Endothelial cell of umbilical vein (primary cell): ENCODE measurements around the gene SEC22A. TPM values are rescaled to one million over a fixed set of nuclear protein-coding genes. Genes with fewer than 3 reads are reported as not detected.

ENCODE experiments used
- BruUV-seq: library from RNA; stranded (reverse); fragments of 400-500 nt; replicated peaks from 2 replicates; lab custom pipeline; 2021; lab: Mats Ljungman, UMichigan
- CTCF ChIA-PET: fragments of 300-600, 350-600 bp; sonication (Branson Sonifier 250); formaldehyde crosslinking; loops from one replicate; lab custom pipeline; 2021; ENCODE audit warnings: antibody characterized with exemption, inconsistent platforms; lab: Charles Lee
- POLR2A ChIA-PET: fragments of 300-600, 350-600 bp; sonication (Branson Sonifier 250); formaldehyde crosslinking; loops from one replicate; lab custom pipeline; 2021; ENCODE audit warnings: antibody characterized with exemption, inconsistent platforms; lab: Charles Lee
- DNase-seq: peaks from one replicate; pipeline ENCODE4 v3.0.0-alpha.2; 2011; ENCODE audit warnings: low read depth, low spot score
- FAIRE-seq: peaks from 2 replicates; lab custom pipeline; 2011; peaks lifted over from hg19 to GRCh38; lab: Jason Lieb, UNC
- H2AFZ ChIP-seq: 2 replicates; pipeline ENCODE4 v1.6.0; 2012; ENCODE audit warnings: low read depth, low read length, control low read depth, inconsistent platforms
- H3K27ac ChIP-seq: 2 replicates; pipeline ENCODE4 v1.5.1; 2011; ENCODE audit warnings: low read depth, mild to moderate bottlenecking, control low read depth, low read length, moderate library complexity; ENCODE audit not compliant: insufficient read depth
- H3K27me3 ChIP-seq, 2 experiments: 2 replicates each; pipeline versions ENCODE4 v1.6.0 to v1.6.1; 2011; ENCODE audit warnings: low read length in 2 of 2, mixed read lengths in 1 of 2; ENCODE audit not compliant: control insufficient read depth in 2 of 2, insufficient read depth in 2 of 2
- H3K36me3 ChIP-seq, 2 experiments: 2 replicates in 1 of 2; 3 replicates in 1 of 2; pipeline ENCODE4 v1.5.1; 2011; ENCODE audit warnings: low read length in 2 of 2, mild to moderate bottlenecking in 1 of 2, moderate library complexity in 1 of 2; ENCODE audit not compliant: control insufficient read depth in 2 of 2, insufficient read depth in 2 of 2; ENCODE audit errors: extremely low read depth in 1 of 2
- H3K4me1 ChIP-seq: 3 replicates; pipeline ENCODE4 v1.5.1; 2011; ENCODE audit warnings: mild to moderate bottlenecking, low read length; ENCODE audit not compliant: control insufficient read depth, insufficient read depth; ENCODE audit errors: extremely low read depth
- H3K4me2 ChIP-seq: 2 replicates; pipeline ENCODE4 v1.6.1; 2011; ENCODE audit warnings: low read length, control low read depth, mixed read lengths; ENCODE audit not compliant: insufficient read depth
- H3K4me3 ChIP-seq, 3 experiments: fragments of 200-600 bp in 1 of 3; sonication (generic), shearing (Covaris generic) in 1 of 3; replicated peaks in 1 of 3; 2 replicates each; pipeline ENCODE4 v1.5.1; 2011 to 2016; ENCODE audit warnings: control low read depth in 3 of 3, low read length in 3 of 3, mild to moderate bottlenecking in 2 of 3, inconsistent platforms in 1 of 3, low read depth in 1 of 3, moderate library complexity in 1 of 3; ENCODE audit not compliant: insufficient read depth in 1 of 3
- H3K79me2 ChIP-seq: 2 replicates; pipeline ENCODE4 v1.6.0; 2012; ENCODE audit warnings: low read length, inconsistent platforms; ENCODE audit not compliant: control insufficient read depth, insufficient read depth
- H3K9ac ChIP-seq: replicated peaks from 2 replicates; pipeline ENCODE3; 2011; ENCODE audit warnings: low read length, control low read depth; ENCODE audit not compliant: insufficient read depth; ENCODE audit errors: extremely low read depth
- H3K9me1 ChIP-seq: replicated peaks from 3 replicates; pipeline ENCODE4 v1.6.0; 2011; ENCODE audit warnings: mild to moderate bottlenecking, low read length; ENCODE audit not compliant: control insufficient read depth, insufficient read depth; ENCODE audit errors: extremely low read depth
- H3K9me3 ChIP-seq: replicated peaks from 2 replicates; pipeline ENCODE4 v1.5.1; 2012; ENCODE audit warnings: low read length, inconsistent platforms; ENCODE audit not compliant: control insufficient read depth, insufficient read depth
- H4K20me1 ChIP-seq: replicated peaks from 2 replicates; pipeline ENCODE3; 2011; ENCODE audit warnings: mild to moderate bottlenecking, low read length; ENCODE audit not compliant: control insufficient read depth, insufficient read depth; ENCODE audit errors: extremely low read depth
- CTCF ChIP-seq, 2 donors: IDR thresholded peaks; 1 replicate in 1 of 2; 2 replicates in 1 of 2; pipeline ENCODE4 v1.5.1; 2011; ENCODE audit warnings: low read length in 2 of 2, mild to moderate bottlenecking in 2 of 2, moderate library complexity in 2 of 2, control low read depth in 1 of 2, inconsistent platforms in 1 of 2, low read depth in 1 of 2; ENCODE audit not compliant: insufficient read depth in 1 of 2; ENCODE audit errors: extremely low read depth in 1 of 2
- EZH2 ChIP-seq: IDR thresholded peaks from 2 replicates; pipeline ENCODE4 v1.6.1; 2012; ENCODE audit warnings: borderline replicate concordance, low read depth, mild to moderate bottlenecking, moderate library complexity, low read length, inconsistent platforms; ENCODE audit not compliant: severe bottlenecking
- FOS ChIP-seq: IDR thresholded peaks from 2 replicates; pipeline ENCODE4 v1.6.1; 2011; ENCODE audit warnings: mild to moderate bottlenecking, low read length, moderate library complexity, borderline replicate concordance; ENCODE audit not compliant: insufficient read depth
- GATA2 ChIP-seq: IDR thresholded peaks from 2 replicates; pipeline ENCODE4 v1.7.0; 2011; ENCODE audit warnings: low read depth, mild to moderate bottlenecking, moderate library complexity, mixed read lengths, low read length; ENCODE audit not compliant: insufficient read length, insufficient read depth
- JUN ChIP-seq: IDR thresholded peaks from 2 replicates; pipeline ENCODE4 v1.6.1; 2011; ENCODE audit warnings: borderline replicate concordance, low read depth; ENCODE audit not compliant: insufficient read length, insufficient read depth
- MAX ChIP-seq: IDR thresholded peaks from 2 replicates; pipeline ENCODE4 v1.6.1; 2011; ENCODE audit not compliant: insufficient read depth, insufficient read length
- MYC ChIP-seq: IDR thresholded peaks from one replicate; pipeline ENCODE4 v1.6.1; 2011; ENCODE audit warnings: mild to moderate bottlenecking, low read depth, low read length
- POLR2A ChIP-seq: IDR thresholded peaks from 2 replicates; pipeline ENCODE4 v1.6.1; 2012; ENCODE audit warnings: low read depth, mild to moderate bottlenecking, control low read depth, low read length
- POLR2AphosphoS5 ChIP-seq: IDR thresholded peaks from 2 replicates; pipeline ENCODE4 v1.6.1; 2012; ENCODE audit warnings: low read depth, mild to moderate bottlenecking, control low read depth, low read length, moderate library complexity; ENCODE audit not compliant: insufficient read depth
- dilution Hi-C: fragments of 300-500 bp; cut with MboI; formaldehyde crosslinking; loops from one replicate; pipeline ENCODE4 v1.15.0; 2019; ENCODE audit warnings: low sequenced_read_pairs; ENCODE audit not compliant: extremely low pct_ligation_motif_present
- intact Hi-C: fragments of 100-400 bp; cut with micrococcal nuclease; formaldehyde crosslinking; loops from one replicate; pipeline ENCODE4 v1.10.0; 2022
- polyA plus RNA-seq, 4 experiments: library from polyadenylated mRNA; depleted of rRNA in 3 of 4; stranded (reverse) in 3 of 4; unstranded in 1 of 4; fragments of >200 nt; gene quantifications; 2 replicates each; pipeline versions ENCODE4 v1.2.1 to v1.2.3, GENCODE V29; 2011 to 2012; ENCODE audit warnings: missing spikeins in 1 of 4
- total RNA-seq: library from RNA; stranded (reverse); gene quantifications from 2 replicates; pipeline ENCODE4 v1.2.3, GENCODE V29; 2021

Gene SEC22A
- total and polyA plus RNA-seq, 2 donors (not counting 3 experiments of a cell fraction or from before 2014, with no cell fraction given) = 20.1 to 26.8 TPM

- no peaks in the 10 kb centered on the region for H3K36me3 ChIP-seq
- no peak for TF ChIP-seq CTCF (IDR thresholded peaks at IDR 0.05; ENCODE audit: extremely low read depth in 1 of 2, insufficient read depth in 1 of 2, low read depth in 1 of 2, low read length in 2 of 2)
- TF ChIP-seq EZH2 = no peak
- no peak for TF ChIP-seq JUN
- TF ChIP-seq MAX = no peak
- no peaks in the 10 kb centered on the region for H4K20me1 ChIP-seq
- DNase-seq (no peak), FAIRE-seq (no peak)
- CTCF ChIA-PET = interaction anchor here (0.6 to 1.9 kb wide), 2 partner anchors 10 to 17 kb away, joined by 3 to 5 read pairs; no protein-coding TSS in a partner anchor
- H3K27me3 ChIP-seq = no peaks in the 10 kb centered on the region
- H3K9me1 ChIP-seq = no peaks in the 10 kb centered on the region
- dilution Hi-C loops (no loop called here), intact Hi-C loops (loop anchor here (2.0 to 5.0 kb wide), 3 partner anchors 134 to 406 kb away; partner anchors contain the start of genes PDIA5 and SLC49A4)
- peak overlapping the region; percentile 92 for H3K4me2 ChIP-seq
- H3K9me3 ChIP-seq = no peaks in the 10 kb centered on the region
- no peak overlapping the region for H3K27ac ChIP-seq
- POLR2A ChIA-PET = no interaction called here
- H3K79me2 ChIP-seq = peaks cover 24% of the 10 kb centered on the region
- no TSS peak for BruUV-seq
- H2AFZ ChIP-seq = peak overlapping the region; percentile 97
- peaks cover 11% of the 10 kb centered on the region for H3K4me1 ChIP-seq
- H3K9ac ChIP-seq = peak overlapping the region; percentile 43
- H3K4me3 ChIP-seq = peak overlapping the region; percentile 67 to 93 (median 80)
Observed at GRCh38 chr3:123201223-123201556, 553 bp upstream of the SEC22A start.

DNA sequence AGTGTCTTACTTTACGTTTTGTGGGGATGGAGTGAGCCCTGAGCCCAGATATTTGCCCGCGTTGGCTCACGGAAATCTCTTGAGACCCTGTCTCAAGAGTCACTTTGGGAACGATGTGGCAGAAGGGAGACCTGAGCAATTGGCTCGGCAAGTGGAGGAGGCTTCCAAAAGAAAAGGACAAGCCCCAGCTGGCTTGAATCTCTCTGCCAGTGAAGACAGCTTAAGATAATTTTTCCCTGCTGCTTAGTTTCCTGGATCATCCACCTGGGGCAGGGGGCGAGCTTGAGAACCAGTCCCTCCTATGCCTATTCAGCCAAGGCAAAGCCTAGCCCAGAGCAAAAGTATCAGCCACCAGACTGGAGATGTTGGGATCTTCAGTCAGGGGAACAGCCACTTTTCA is 708 bp downstream of the SEC22A start:
- no peaks in the 10 kb centered on the region for H3K36me3 ChIP-seq
- no peaks in the 10 kb centered on the region for H3K9me1 ChIP-seq
- H3K4me1 ChIP-seq = peaks cover 11% of the 10 kb centered on the region
- CTCF ChIA-PET = interaction anchor here (0.9 to 1.9 kb wide), 5 partner anchors 8 to 179 kb away, joined by 3 to 6 read pairs (median 3); no protein-coding TSS in a partner anchor
- peaks cover 28% of the 10 kb centered on the region for H3K79me2 ChIP-seq
- no peaks in the 10 kb centered on the region for H3K27me3 ChIP-seq
- H4K20me1 ChIP-seq = no peaks in the 10 kb centered on the region
- dilution Hi-C loops (no loop called here), intact Hi-C loops (loop anchor here (5.0 kb wide), 1 partner anchor 135 kb away; the partner anchor contains the start of gene PDIA5)
- TSS peak; percentile 53 for BruUV-seq
- H3K4me2 ChIP-seq = peak overlapping the region; percentile 94
- no peaks in the 10 kb centered on the region for H3K9me3 ChIP-seq
- H3K27ac ChIP-seq = peak overlapping the region; percentile 52
- DNase-seq = peak; percentile 18
- peak overlapping the region; percentile 67 to 93 (median 80) for H3K4me3 ChIP-seq
- peak overlapping the region; percentile 86 for H3K9ac ChIP-seq
- FAIRE-seq = no peak
- TF ChIP-seq MYC (no peak), GATA2 (no peak), CTCF (IDR thresholded peaks at IDR 0.05; ENCODE audit: extremely low read depth in 1 of 2, insufficient read depth in 1 of 2, low read depth in 1 of 2, low read length in 2 of 2) (no peak), POLR2A (no peak), EZH2 (no peak), POLR2AphosphoS5 (no peak), MAX (no peak), FOS (no peak), JUN (no peak)
- H2AFZ ChIP-seq = peak overlapping the region; percentile 97
- POLR2A ChIA-PET = no interaction called here
